G401 (cell line): ENCODE data around the gene LDHB. TPM values are rescaled to one million over a fixed set of nuclear protein-coding genes. Genes with fewer than 3 reads are reported as not detected.
"Not testable (repeated sequence)": the region's sequence is repeated elsewhere in the genome, so short reads cannot be mapped to it uniquely, and the experiment has no call there.

Source experiments
- DNase-seq: peaks from one replicate; pipeline ENCODE4 v3.0.0-alpha.2; 2015; ENCODE audit warnings: low spot score
- in situ Hi-C: cut with HindIII; loops from 2 replicates; pipeline ENCODE4 v1.10.0; 2016; ENCODE audit warnings: low sequenced_read_pairs, mixed read lengths
- total RNA-seq: library from RNA; depleted of rRNA; stranded (reverse); fragments of >200 nt; shearing (Covaris generic); gene quantifications from 2 replicates; pipeline ENCODE4 v1.2.3, GENCODE V29; 2014; rRNA removed

LDHB gene
- total RNA-seq, 1 experiment from 2014 or later, result 1,548 TPM

DNA sequence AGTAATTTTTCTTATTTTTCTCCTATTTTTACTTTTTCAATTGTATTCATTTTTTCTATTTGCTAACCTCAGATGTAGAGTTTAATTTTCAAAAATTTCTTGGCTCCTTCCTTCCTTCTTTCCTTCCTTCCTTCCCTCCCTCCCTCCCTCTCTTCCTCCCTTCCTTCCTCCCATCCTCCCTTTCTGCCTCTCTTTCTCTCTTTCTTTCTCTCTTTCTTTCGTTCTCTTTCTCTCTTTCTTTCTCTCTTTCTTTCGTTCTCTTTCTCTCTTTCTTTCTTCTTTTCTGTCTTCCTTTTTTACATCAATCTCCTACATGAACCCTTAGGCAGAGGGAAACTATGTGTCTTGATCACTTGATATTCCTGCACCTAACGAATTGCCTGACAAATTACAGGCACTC, 40.6 kb downstream of the LDHB start:
- no peak for DNase-seq
- in situ Hi-C loops, result no loop called here

GRCh38 chr12:21615431-21615830, 42.2 kb downstream of the LDHB start:
- DNase-seq, result no peak
- in situ Hi-C loops, result no loop called here

- no peak for DNase-seq
- in situ Hi-C loops, result no loop called here
Measured at GRCh38 chr12:21614506-21614905, 43.1 kb downstream of the LDHB start.

- DNase-seq, result no peak
- in situ Hi-C loops, result no loop called here
Measured at GRCh38 chr12:21613931-21614330, 43.7 kb downstream of the LDHB start.

GRCh38 chr12:21608196-21608595, 49.4 kb downstream of the LDHB start:
- in situ Hi-C loops, result no loop called here

DNA sequence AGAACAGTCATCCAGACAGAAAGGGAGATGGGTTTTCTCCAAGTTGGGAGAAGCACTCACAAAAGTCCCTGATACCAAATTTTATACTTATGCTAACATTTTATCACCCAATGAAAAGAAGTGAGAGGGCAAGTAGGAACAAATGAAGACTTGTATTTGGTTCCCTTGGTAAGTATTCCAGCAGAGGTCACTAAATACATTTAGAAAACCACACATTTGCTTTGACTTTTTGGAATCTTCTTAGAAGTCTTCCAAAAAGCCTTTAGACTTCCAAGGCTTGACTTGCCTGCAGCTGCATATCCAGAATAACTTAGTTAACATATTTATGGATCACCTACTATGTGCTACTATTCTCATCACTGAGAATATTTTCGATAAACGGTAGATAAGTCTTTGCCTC, 49.9 kb downstream of the LDHB start:
- in situ Hi-C loops, result no loop called here
- peak; percentile 24 for DNase-seq

More at GRCh38 chr12:21608196-21608595, 49.4 kb downstream of the LDHB start:
- DNase-seq, result no peak

GRCh38 chr12:21606175-21606574, 51.5 kb downstream of the LDHB start:
- no peak for DNase-seq
- in situ Hi-C loops, result no loop called here

DNA sequence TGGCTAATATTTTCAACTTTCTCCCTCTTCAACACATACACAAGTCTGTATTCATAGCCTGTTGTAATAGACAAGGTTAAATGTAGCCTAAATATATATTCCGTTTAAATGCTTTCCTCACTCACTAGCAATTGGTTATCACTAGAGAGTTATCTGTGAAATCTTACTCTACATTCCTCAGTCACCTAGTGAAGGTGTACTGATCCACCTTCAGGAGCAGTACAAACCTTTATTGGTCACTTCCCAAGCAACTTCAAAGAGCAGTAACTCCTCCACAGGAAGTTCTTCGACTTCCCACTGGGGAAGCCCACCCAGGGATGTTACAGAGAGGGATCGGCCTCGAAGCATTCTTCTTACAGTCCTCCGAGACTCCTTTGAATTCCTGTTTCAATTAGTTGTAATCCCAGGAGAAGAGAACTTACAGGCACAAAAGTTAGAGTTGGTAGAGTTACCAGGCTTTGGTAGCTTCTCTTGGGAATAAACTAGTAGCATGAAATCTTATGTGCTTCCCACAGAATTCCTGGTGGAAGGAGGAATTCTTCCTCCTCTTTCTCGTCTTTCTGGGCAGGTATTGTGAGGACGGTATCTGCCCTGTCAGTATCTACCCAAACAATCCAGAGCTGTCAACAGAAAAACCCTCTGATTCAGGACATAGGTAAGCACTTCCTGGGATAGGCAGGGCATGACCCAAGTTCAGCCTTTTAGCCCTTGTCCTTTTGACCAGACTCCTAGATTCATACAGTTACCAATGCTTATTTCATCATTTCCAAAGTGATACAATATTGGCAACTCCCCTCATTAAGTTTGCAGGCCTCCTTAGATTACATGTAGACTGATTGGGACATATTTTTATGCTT, 53.2 kb downstream of the LDHB start, which contains the start of gene GYS2:
Gene GYS2, minus strand, starts transcription at position 603 of the 857 bp plus-strand sequence. Its CDS starts 255 bp downstream, at position 348.
- in situ Hi-C loops, result no loop called here
- DNase-seq, result no peak

GRCh38 chr12:21602774-21603173, 54.9 kb downstream of the LDHB start:
- in situ Hi-C loops, result no loop called here
- DNase-seq, result no peak

GRCh38 chr12:21600196-21600595, 57.4 kb downstream of the LDHB start:
- in situ Hi-C loops, result no loop called here
- no peak for DNase-seq

DNA sequence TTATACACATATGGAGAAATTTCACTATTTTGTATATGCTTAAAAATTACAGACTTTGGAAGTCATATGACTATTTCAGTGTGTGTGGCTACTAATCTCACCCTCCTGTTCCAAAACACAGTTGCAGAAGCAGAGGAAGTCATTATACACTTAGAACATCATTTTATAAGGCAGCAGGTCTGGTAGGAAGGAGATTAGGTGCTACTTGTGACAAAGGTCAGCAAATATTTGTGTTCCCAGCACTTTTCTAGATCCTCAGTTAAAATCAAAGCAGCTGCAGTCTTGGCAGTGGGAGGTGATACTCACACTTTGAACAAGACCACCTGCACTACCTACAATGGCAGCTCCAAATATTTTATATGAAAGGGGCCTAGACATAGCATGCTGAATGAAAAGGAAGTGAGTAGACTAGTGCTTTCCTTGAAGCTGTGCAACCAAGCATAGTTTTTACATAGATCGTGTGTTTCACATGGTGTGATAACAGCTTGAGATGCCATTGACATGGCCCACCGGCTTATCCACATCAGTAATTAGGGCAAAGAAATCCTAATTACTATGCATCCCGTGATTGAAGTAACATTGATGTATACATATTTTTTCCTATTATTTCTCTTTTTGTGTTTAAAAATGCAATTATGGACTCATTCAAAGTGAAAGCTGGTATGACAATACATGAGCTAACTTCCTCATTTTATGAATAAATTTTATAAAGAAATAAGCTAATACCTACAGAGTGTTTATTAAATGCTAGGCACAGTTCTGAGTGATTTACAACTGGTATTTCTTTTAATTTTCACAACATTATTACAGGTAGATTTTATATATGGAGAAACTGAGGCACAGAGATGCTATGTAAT, 58.3 kb downstream of the LDHB start:
- DNase-seq, result no peak
- in situ Hi-C loops, result no loop called here

DNA sequence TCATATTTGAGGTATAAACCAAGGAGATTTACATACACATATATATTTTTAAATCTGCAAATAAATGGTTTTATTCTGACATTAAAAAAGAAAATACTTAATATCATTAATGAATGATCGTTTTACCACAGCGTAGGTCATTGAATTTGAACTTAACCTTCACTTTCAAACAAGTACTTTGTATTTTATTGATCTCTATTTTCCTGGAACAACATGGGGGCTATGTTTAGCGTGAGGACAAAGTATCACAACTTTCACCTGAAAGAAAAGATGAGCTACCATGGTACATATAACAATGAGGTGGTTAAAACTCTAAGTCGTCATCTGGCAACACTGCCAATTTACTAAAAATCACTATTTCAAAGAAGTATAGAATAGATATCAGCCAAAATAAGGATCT, 59.0 kb downstream of the LDHB start:
- no peak for DNase-seq
- in situ Hi-C loops, result no loop called here

DNA sequence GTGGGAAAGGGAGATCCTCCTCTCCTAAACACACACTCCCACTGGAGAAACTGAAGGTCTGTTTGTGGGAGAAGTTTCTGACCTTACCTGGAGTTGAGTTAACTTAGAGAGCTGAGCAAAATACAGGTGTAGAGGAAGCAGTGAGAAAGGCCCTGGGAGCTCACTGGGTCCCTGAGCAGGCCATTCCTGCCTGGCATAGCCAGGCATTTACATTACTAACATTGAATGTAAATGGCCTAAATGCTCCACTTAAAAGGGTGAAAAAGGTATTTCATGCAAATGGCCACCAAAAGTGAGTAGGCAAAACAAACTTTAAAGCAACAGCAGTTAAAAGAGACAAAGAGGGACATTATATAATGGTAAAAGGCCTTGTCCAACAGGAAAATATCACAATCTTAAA, 62.3 kb downstream of the LDHB start:
- DNase-seq, in situ Hi-C loops: not testable (repeated sequence)

GRCh38 chr12:21585485-21585884, 72.2 kb downstream of the LDHB start:
- in situ Hi-C loops, result no loop called here
- DNase-seq, result no peak

Other genes with a start within 250 kb of the LDHB start
- gene PYROXD1, start 220.2 kb downstream of the LDHB start, total RNA-seq, result 3.6 and 6.3 TPM in 2 replicates
- 42.0 and 65.5 TPM in 2 replicates for gene RECQL, start 156.2 kb downstream of the LDHB start, total RNA-seq
- gene GOLT1B, start 156.1 kb downstream of the LDHB start, total RNA-seq, result 19.3 and 21.4 TPM in 2 replicates
- gene SPX, start 131.5 kb downstream of the LDHB start, total RNA-seq, result 0.47 and 4.2 TPM in 2 replicates
- not detected in 2 replicates for gene GYS2, start 53.0 kb downstream of the LDHB start, total RNA-seq
- gene KCNJ8, start 116.9 kb upstream of the LDHB start, total RNA-seq, result not detected in 2 replicates